ENCODE results near the gene CREB3L1.

CREB3L1 gene

GRCh38 chr11:46366260-46366659 lies 88.8 kb downstream of the CREB3L1 start (continued):
- TF ChIP-seq BACH2 (CRISPR knock-in tag; IDR thresholded peaks at IDR 0.05; ENCODE audit: borderline replicate concordance) (no peak), TSHZ2 (CRISPR knock-in tag; IDR thresholded peaks at IDR 0.05) (no peak)

- ATAC-seq, result no peak
These were observed 89.2 kb downstream of the CREB3L1 start for GRCh38 chr11:46366661-46367161.

GRCh38 chr11:46367244-46367915 lies 89.9 kb downstream of the CREB3L1 start:
- peak; percentile 72 for ATAC-seq
- TF ChIP-seq RARB (CRISPR knock-in tag; IDR thresholded peaks at IDR 0.05), result no peak
- TF ChIP-seq ESRRG (CRISPR knock-in tag; IDR thresholded peaks at IDR 0.05), result no peak

More at GRCh38 chr11:46366661-46367161, 89.2 kb downstream of the CREB3L1 start:
- TF ChIP-seq ZC3H10 (CRISPR knock-in tag; IDR thresholded peaks at IDR 0.05) (no peak), GLIS3 (CRISPR knock-in tag; IDR thresholded peaks at IDR 0.05) (no peak), RARB (CRISPR knock-in tag; IDR thresholded peaks at IDR 0.05) (no peak), ZNF8 (CRISPR knock-in tag; IDR thresholded peaks at IDR 0.05) (no peak), BACH2 (CRISPR knock-in tag; IDR thresholded peaks at IDR 0.05; ENCODE audit: borderline replicate concordance) (no peak), PPARA (CRISPR knock-in tag; IDR thresholded peaks at IDR 0.05; ENCODE audit: borderline replicate concordance) (no peak), ARNTL (CRISPR knock-in tag; IDR thresholded peaks at IDR 0.05; ENCODE audit: borderline replicate concordance, low read depth) (no peak), TOX (CRISPR knock-in tag; IDR thresholded peaks at IDR 0.05; ENCODE audit: borderline replicate concordance) (no peak), PATZ1 (CRISPR knock-in tag; IDR thresholded peaks at IDR 0.05; ENCODE audit: borderline replicate concordance) (no peak), CREB5 (CRISPR knock-in tag; IDR thresholded peaks at IDR 0.05; ENCODE audit: low read depth) (no peak), POU6F1 (CRISPR knock-in tag; IDR thresholded peaks at IDR 0.05; ENCODE audit: borderline replicate concordance, low read depth) (no peak), TCF4 (CRISPR knock-in tag; IDR thresholded peaks at IDR 0.05; ENCODE audit: borderline replicate concordance) (no peak)

GRCh38 chr11:46367916-46368267 lies 90.4 kb downstream of the CREB3L1 start:
- TF ChIP-seq GLIS3 (CRISPR knock-in tag; IDR thresholded peaks at IDR 0.05) (no peak), SNAI2 (CRISPR knock-in tag; IDR thresholded peaks at IDR 0.05) (no peak), TSHZ2 (CRISPR knock-in tag; IDR thresholded peaks at IDR 0.05) (no peak), CSDC2 (CRISPR knock-in tag; IDR thresholded peaks at IDR 0.05) (no peak), ZC3H10 (CRISPR knock-in tag; IDR thresholded peaks at IDR 0.05) (no peak), ZFP30 (CRISPR knock-in tag; IDR thresholded peaks at IDR 0.05) (no peak), CREB5 (CRISPR knock-in tag; IDR thresholded peaks at IDR 0.05; ENCODE audit: low read depth) (no peak), ZNF8 (CRISPR knock-in tag; IDR thresholded peaks at IDR 0.05) (no peak), POU6F1 (CRISPR knock-in tag; IDR thresholded peaks at IDR 0.05; ENCODE audit: borderline replicate concordance, low read depth) (no peak), RARB (CRISPR knock-in tag; IDR thresholded peaks at IDR 0.05) (no peak)
- no peak for ATAC-seq

All from SK-N-SH treated with all-trans-retinoic acid at 6 μM for 48 hours (cell line).